Memory B cell (primary cell): ENCODE results near the gene CYBRD1.
A peak's percentile ranks its signal among the peaks of the same experiment; 100 is the strongest.
"Not testable (repeated sequence)": the region's sequence is repeated elsewhere in the genome, so short reads cannot be mapped to it uniquely, and the experiment has no call there.

Experiments
- ATAC-seq: fragments of 150-1000 bp; cut with Tn5 transposase; 2 replicates; pipeline ENCODE4 v1.10.0; 2021; ENCODE audit warnings: low read depth, mild to moderate bottlenecking, moderate library complexity
- DNase-seq, 2 donors: peaks; one replicate each; pipeline ENCODE4 v3.0.0; 2022; ENCODE audit warnings: low spot score in 2 of 2
- H3K27ac Mint-ChIP-seq: one replicate; pipeline ENCODE4 v1.8.0; 2022; ENCODE audit warnings: mild to moderate bottlenecking, moderate library complexity, mixed read lengths
- H3K27me3 Mint-ChIP-seq: one replicate; pipeline ENCODE4 v1.8.0; 2022; ENCODE audit warnings: mixed read lengths
- H3K36me3 Mint-ChIP-seq: one replicate; pipeline ENCODE4 v1.8.0; 2022; ENCODE audit warnings: mild to moderate bottlenecking, mixed read lengths
- H3K4me1 Mint-ChIP-seq: one replicate; pipeline ENCODE4 v1.8.0; 2022; ENCODE audit warnings: mixed read lengths
- H3K4me3 Mint-ChIP-seq: one replicate; pipeline ENCODE4 v1.8.0; 2022; ENCODE audit warnings: mild to moderate bottlenecking, moderate library complexity, mixed read lengths
- H3K9me3 Mint-ChIP-seq: one replicate; pipeline ENCODE4 v1.8.0; 2022; ENCODE audit warnings: mixed read lengths

Gene CYBRD1

GRCh38 chr2:171497664-171498063 lies 24.6 kb upstream of the CYBRD1 start:
- not testable (repeated sequence) for DNase-seq, H3K36me3 Mint-ChIP-seq, H3K27me3 Mint-ChIP-seq, H3K4me3 Mint-ChIP-seq, ATAC-seq, H3K9me3 Mint-ChIP-seq, H3K27ac Mint-ChIP-seq, H3K4me1 Mint-ChIP-seq

DNA sequence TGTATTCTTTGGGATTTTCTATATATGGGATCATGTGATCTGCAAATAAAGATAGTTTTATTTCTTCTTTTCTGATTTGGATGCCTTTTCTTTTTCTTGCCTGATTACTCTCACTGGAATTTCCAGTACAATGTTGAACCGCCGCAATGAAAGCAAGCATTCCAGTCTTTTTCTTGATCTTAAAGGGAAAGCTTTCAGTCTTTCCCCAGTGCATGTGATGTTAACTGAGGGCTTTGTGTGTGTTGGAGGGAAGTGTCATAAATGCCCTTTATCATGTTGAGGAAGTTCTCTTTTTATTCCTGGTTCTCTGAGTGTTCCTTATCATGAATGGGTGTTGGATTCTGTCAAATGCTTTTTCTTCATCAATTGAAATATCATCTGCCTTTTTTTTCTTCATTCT lies 16.9 kb upstream of the CYBRD1 start:
- Mint-ChIP-seq H3K9me3 (no peaks in the 10 kb centered on the region), H3K4me3 (no peak overlapping the region), H3K27ac (no peak overlapping the region), H3K27me3 (no peaks in the 10 kb centered on the region), H3K36me3 (peaks cover 3% of the 10 kb centered on the region), H3K4me1 (peaks cover 5% of the 10 kb centered on the region)
- no peak for DNase-seq
- ATAC-seq, result no peak

- no peaks in the 10 kb centered on the region for H3K36me3 Mint-ChIP-seq
- no peak for DNase-seq
- peak overlapping the region; percentile 46 for H3K4me3 Mint-ChIP-seq
- H3K9me3 Mint-ChIP-seq, result no peaks in the 10 kb centered on the region
- peaks cover 8% of the 10 kb centered on the region for H3K4me1 Mint-ChIP-seq
- no peaks in the 10 kb centered on the region for H3K27me3 Mint-ChIP-seq
- no peak for ATAC-seq
- H3K27ac Mint-ChIP-seq, result no peak overlapping the region
Observed at GRCh38 chr2:171509945-171510731, 12.1 kb upstream of the CYBRD1 start.

GRCh38 chr2:171512014-171512413 lies 10.3 kb upstream of the CYBRD1 start:
- no peaks in the 10 kb centered on the region for H3K9me3 Mint-ChIP-seq
- H3K4me1 Mint-ChIP-seq, result peaks cover 8% of the 10 kb centered on the region
- DNase-seq, result no peak
- no peaks in the 10 kb centered on the region for H3K27me3 Mint-ChIP-seq
- no peak overlapping the region for H3K4me3 Mint-ChIP-seq
- no peak overlapping the region for H3K27ac Mint-ChIP-seq
- no peak for ATAC-seq
- H3K36me3 Mint-ChIP-seq, result no peaks in the 10 kb centered on the region

DNA sequence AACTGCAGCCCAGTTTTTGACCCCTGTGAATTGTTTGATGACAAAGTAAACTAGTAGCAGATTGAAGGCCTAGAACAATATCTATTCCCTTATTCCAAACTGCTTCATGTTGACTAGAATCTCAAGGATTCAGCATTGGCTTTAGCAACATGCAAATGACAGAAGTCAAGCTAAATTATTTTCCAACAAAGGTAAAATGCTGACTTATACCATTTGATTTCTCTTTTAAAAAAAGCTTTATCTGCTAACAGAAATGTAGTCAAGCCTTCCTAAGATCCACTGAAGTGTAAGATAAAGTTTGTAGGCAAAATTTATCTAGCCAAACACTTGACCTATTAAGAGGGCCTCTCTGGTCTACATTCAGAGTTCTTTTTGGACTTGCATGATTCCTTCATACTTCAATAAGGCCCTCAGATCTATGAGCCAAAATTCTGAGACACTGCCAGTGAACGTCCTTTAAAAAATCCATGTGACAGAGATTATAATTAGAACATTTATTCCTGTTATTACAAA lies 9.5 kb upstream of the CYBRD1 start:
- Mint-ChIP-seq H3K4me1 (peaks cover 8% of the 10 kb centered on the region), H3K9me3 (no peaks in the 10 kb centered on the region), H3K27me3 (peaks cover 2% of the 10 kb centered on the region)

GRCh38 chr2:171513719-171514160 lies 8.5 kb upstream of the CYBRD1 start:
- Mint-ChIP-seq H3K27ac (peak overlapping the region; percentile 58), H3K4me1 (peaks cover 8% of the 10 kb centered on the region), H3K36me3 (peaks cover 3% of the 10 kb centered on the region), H3K4me3 (no peak overlapping the region), H3K27me3 (peaks cover 2% of the 10 kb centered on the region), H3K9me3 (no peaks in the 10 kb centered on the region)
- DNase-seq, result no peak
- peak; percentile 60 for ATAC-seq

More for the DNA sequence above, 9.5 kb upstream of the CYBRD1 start:
- H3K36me3 Mint-ChIP-seq, result peaks cover 2% of the 10 kb centered on the region
- ATAC-seq (no peak), DNase-seq (no peak)
- no peak overlapping the region for H3K4me3 Mint-ChIP-seq
- H3K27ac Mint-ChIP-seq, result no peak overlapping the region

GRCh38 chr2:171514908-171515582 lies 7.2 kb upstream of the CYBRD1 start:
- Mint-ChIP-seq H3K9me3 (no peaks in the 10 kb centered on the region), H3K4me1 (peaks cover 5% of the 10 kb centered on the region), H3K4me3 (no peak overlapping the region)

GRCh38 chr2:171515672-171516298 lies 6.5 kb upstream of the CYBRD1 start:
- DNase-seq, result no peak
- Mint-ChIP-seq H3K9me3 (no peaks in the 10 kb centered on the region), H3K27ac (no peak overlapping the region), H3K4me1 (peaks cover 4% of the 10 kb centered on the region), H3K36me3 (peaks cover 3% of the 10 kb centered on the region), H3K4me3 (no peak overlapping the region), H3K27me3 (peaks cover 12% of the 10 kb centered on the region)
- ATAC-seq, result no peak

More at GRCh38 chr2:171514908-171515582, 7.2 kb upstream of the CYBRD1 start:
- H3K36me3 Mint-ChIP-seq, result peaks cover 3% of the 10 kb centered on the region
- ATAC-seq (no peak), DNase-seq (no peak)
- H3K27ac Mint-ChIP-seq, result no peak overlapping the region
- peaks cover 11% of the 10 kb centered on the region for H3K27me3 Mint-ChIP-seq

GRCh38 chr2:171516793-171517192 lies 5.5 kb upstream of the CYBRD1 start:
- Mint-ChIP-seq H3K27ac (no peak overlapping the region), H3K4me3 (no peak overlapping the region), H3K4me1 (peaks cover 4% of the 10 kb centered on the region), H3K36me3 (peaks cover 3% of the 10 kb centered on the region), H3K27me3 (peaks cover 13% of the 10 kb centered on the region), H3K9me3 (no peaks in the 10 kb centered on the region)
- ATAC-seq (no peak), DNase-seq (no peak)

- ATAC-seq, result no peak
- Mint-ChIP-seq H3K9me3 (no peaks in the 10 kb centered on the region), H3K4me3 (no peak overlapping the region), H3K27me3 (peaks cover 26% of the 10 kb centered on the region), H3K4me1 (peaks cover 7% of the 10 kb centered on the region), H3K27ac (no peak overlapping the region), H3K36me3 (peaks cover 3% of the 10 kb centered on the region)
- DNase-seq, result no peak
Observed at GRCh38 chr2:171520471-171520870, 1.8 kb upstream of the CYBRD1 start.

DNA sequence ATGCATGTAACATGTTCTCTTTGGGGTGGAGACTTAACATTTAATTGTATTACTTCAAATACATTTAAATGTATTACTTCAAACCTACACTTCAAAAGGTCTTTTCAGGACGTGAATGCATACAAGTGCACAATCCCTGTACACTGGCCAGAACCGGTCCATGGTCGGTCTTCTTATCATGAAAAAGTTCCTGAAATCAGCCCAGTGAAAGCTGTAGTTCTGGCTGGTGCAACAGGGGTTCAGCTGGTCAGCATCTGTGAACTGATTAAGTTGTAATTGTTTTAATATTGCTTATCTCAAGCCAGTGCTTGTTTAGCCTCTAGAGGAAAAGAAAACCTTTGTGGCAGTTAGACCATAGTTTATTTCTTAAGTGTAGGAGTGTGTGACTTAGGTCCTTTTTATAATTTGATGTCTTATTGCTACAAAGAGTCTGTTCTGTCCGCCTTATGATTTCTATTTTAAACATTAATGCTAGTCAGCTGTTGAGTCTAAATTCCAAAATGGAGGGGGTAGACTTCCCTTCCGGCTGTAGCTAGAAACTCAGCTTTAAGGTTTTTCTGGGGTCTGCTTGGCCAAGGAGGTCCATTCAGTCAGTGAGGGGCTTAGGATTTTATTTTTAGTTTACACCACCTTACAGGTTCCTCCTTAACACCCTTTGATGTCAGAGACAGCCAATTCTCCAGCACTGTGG lies 768 bp upstream of the CYBRD1 start:
- peaks cover 3% of the 10 kb centered on the region for H3K36me3 Mint-ChIP-seq
- no peak overlapping the region for H3K27ac Mint-ChIP-seq
- no peaks in the 10 kb centered on the region for H3K9me3 Mint-ChIP-seq
- H3K4me1 Mint-ChIP-seq, result peaks cover 7% of the 10 kb centered on the region
- ATAC-seq, result no peak
- peaks cover 28% of the 10 kb centered on the region for H3K27me3 Mint-ChIP-seq
- DNase-seq, result no peak
- H3K4me3 Mint-ChIP-seq, result peak overlapping the region; percentile 80

- H3K4me3 Mint-ChIP-seq, result peak overlapping the region; percentile 74
- no peak overlapping the region for H3K27ac Mint-ChIP-seq
- peaks cover 7% of the 10 kb centered on the region for H3K4me1 Mint-ChIP-seq
- peaks cover 28% of the 10 kb centered on the region for H3K27me3 Mint-ChIP-seq
- H3K36me3 Mint-ChIP-seq, result peaks cover under 1% of the 10 kb centered on the region
- ATAC-seq (no peak), DNase-seq (no peak)
- no peaks in the 10 kb centered on the region for H3K9me3 Mint-ChIP-seq
Observed at GRCh38 chr2:171522788-171523087, 464 bp downstream of the CYBRD1 start.

GRCh38 chr2:171523088-171524017 lies 1.1 kb downstream of the CYBRD1 start:
- H3K27ac Mint-ChIP-seq, result no peak overlapping the region
- DNase-seq, result no peak

More at GRCh38 chr2:171523088-171524017, 1.1 kb downstream of the CYBRD1 start:
- no peaks in the 10 kb centered on the region for H3K36me3 Mint-ChIP-seq
- H3K4me1 Mint-ChIP-seq, result peaks cover 7% of the 10 kb centered on the region
- peak; percentile 22 for ATAC-seq
- H3K27me3 Mint-ChIP-seq, result peaks cover 31% of the 10 kb centered on the region
- H3K9me3 Mint-ChIP-seq, result no peaks in the 10 kb centered on the region
- peak overlapping the region; percentile 60 for H3K4me3 Mint-ChIP-seq
